ENCODE results near the gene CCHCR1. TPM values are rescaled to one million over a fixed set of nuclear protein-coding genes. Genes with fewer than 3 reads are reported as not detected.
"Not testable (repeated sequence)": the region's sequence is repeated elsewhere in the genome, so short reads cannot be mapped to it uniquely, and the experiment has no call there.

Gene CCHCR1
- total RNA-seq, 1 donor from 2014 or later, result 21.7 TPM

GRCh38 chr6:31169123-31169857, 11.7 kb upstream of the CCHCR1 start:
- Mint-ChIP-seq H3K9me3 (ENCODE audit: unreplicated experiment) (no peaks in the 10 kb centered on the region), H3K27me3 (ENCODE audit: unreplicated experiment) (peaks cover 7% of the 10 kb centered on the region), H3K4me1 (ENCODE audit: unreplicated experiment) (peaks cover 4% of the 10 kb centered on the region), H3K4me3 (ENCODE audit: unreplicated experiment) (no peak overlapping the region), H3K36me3 (ENCODE audit: low read depth, unreplicated experiment) (peaks cover 4% of the 10 kb centered on the region), H3K27ac (ENCODE audit: unreplicated experiment) (no peak overlapping the region)
- no peak for TF ChIP-seq CTCF (IDR thresholded peaks at IDR 0.05; ENCODE audit: unreplicated experiment)
- no peak for DNase-seq (ENCODE audit: low spot score)

GRCh38 chr6:31168606-31169005, 11.0 kb upstream of the CCHCR1 start:
- H3K27ac Mint-ChIP-seq (ENCODE audit: unreplicated experiment), result no peak overlapping the region
- H3K4me3 Mint-ChIP-seq (ENCODE audit: unreplicated experiment), result no peak overlapping the region
- no peaks in the 10 kb centered on the region for H3K9me3 Mint-ChIP-seq (ENCODE audit: unreplicated experiment)
- H3K27me3 Mint-ChIP-seq (ENCODE audit: unreplicated experiment), result peaks cover 7% of the 10 kb centered on the region
- DNase-seq (ENCODE audit: low spot score), result no peak
- peaks cover 4% of the 10 kb centered on the region for H3K4me1 Mint-ChIP-seq (ENCODE audit: unreplicated experiment)
- no peak for TF ChIP-seq CTCF (IDR thresholded peaks at IDR 0.05; ENCODE audit: unreplicated experiment)
- peaks cover 4% of the 10 kb centered on the region for H3K36me3 Mint-ChIP-seq (ENCODE audit: low read depth, unreplicated experiment)

GRCh38 chr6:31165986-31166385, 8.4 kb upstream of the CCHCR1 start:
- DNase-seq (ENCODE audit: low spot score), result no peak
- H3K36me3 Mint-ChIP-seq (ENCODE audit: low read depth, unreplicated experiment), result peaks cover 4% of the 10 kb centered on the region
- no peak overlapping the region for H3K27ac Mint-ChIP-seq (ENCODE audit: unreplicated experiment)
- H3K27me3 Mint-ChIP-seq (ENCODE audit: unreplicated experiment), result no peaks in the 10 kb centered on the region
- TF ChIP-seq CTCF (IDR thresholded peaks at IDR 0.05; ENCODE audit: unreplicated experiment), result no peak
- H3K9me3 Mint-ChIP-seq (ENCODE audit: unreplicated experiment), result no peaks in the 10 kb centered on the region
- H3K4me3 Mint-ChIP-seq (ENCODE audit: unreplicated experiment), result no peak overlapping the region
- H3K4me1 Mint-ChIP-seq (ENCODE audit: unreplicated experiment), result peaks cover 4% of the 10 kb centered on the region

- H3K36me3 Mint-ChIP-seq (ENCODE audit: low read depth, unreplicated experiment); DNase-seq (ENCODE audit: low spot score); H3K4me1 Mint-ChIP-seq (ENCODE audit: unreplicated experiment); H3K4me3 Mint-ChIP-seq (ENCODE audit: unreplicated experiment); H3K27me3 Mint-ChIP-seq (ENCODE audit: unreplicated experiment); H3K9me3 Mint-ChIP-seq (ENCODE audit: unreplicated experiment); H3K27ac Mint-ChIP-seq (ENCODE audit: unreplicated experiment): not testable (repeated sequence)
Observed at GRCh38 chr6:31165064-31165832, 7.6 kb upstream of the CCHCR1 start.

GRCh38 chr6:31164475-31165063, 7.0 kb upstream of the CCHCR1 start:
- H3K4me1 Mint-ChIP-seq (ENCODE audit: unreplicated experiment); H3K27ac Mint-ChIP-seq (ENCODE audit: unreplicated experiment); H3K36me3 Mint-ChIP-seq (ENCODE audit: low read depth, unreplicated experiment); H3K27me3 Mint-ChIP-seq (ENCODE audit: unreplicated experiment); H3K9me3 Mint-ChIP-seq (ENCODE audit: unreplicated experiment); H3K4me3 Mint-ChIP-seq (ENCODE audit: unreplicated experiment); DNase-seq (ENCODE audit: low spot score): not testable (repeated sequence)
